GM12892 (cell line): Measurements from ENCODE around the gene IMMP2L.
A peak's percentile ranks its signal among the peaks of the same experiment; 100 is the strongest.

Source experiments
- DNase-seq: peaks from one replicate; pipeline ENCODE4 v3.0.0; 2011; ENCODE audit not compliant: insufficient read length
- FAIRE-seq: peaks from 2 replicates; lab custom pipeline; 2011; peaks lifted over from hg19 to GRCh38; lab: Jason Lieb, UNC
- POLR2A ChIP-seq: IDR thresholded peaks from 2 replicates; pipeline ENCODE4 v1.6.1; 2011; ENCODE audit warnings: low read depth, low read length, control low read depth
- POLR2AphosphoS5 ChIP-seq: IDR thresholded peaks from 2 replicates; pipeline ENCODE4 v1.6.1; 2011; ENCODE audit warnings: low read depth, low read length, control low read depth
- TAF1 ChIP-seq: IDR thresholded peaks from 2 replicates; pipeline ENCODE4 v1.6.1; 2011; ENCODE audit warnings: low read depth, mild to moderate bottlenecking, control low read depth, low read length, borderline replicate concordance

IMMP2L gene

GRCh38 chr7:111091593-111092358 is 470.5 kb downstream of the IMMP2L start:
- DNase-seq = no peak
- TF ChIP-seq TAF1 (no peak), POLR2AphosphoS5 (no peak), POLR2A (no peak)
- FAIRE-seq = peak; percentile 60

- TF ChIP-seq TAF1 (no peak), POLR2AphosphoS5 (no peak), POLR2A (no peak)
- no peak for DNase-seq
- FAIRE-seq = no peak
These were observed 471.4 kb downstream of the IMMP2L start, which contains the start of gene LRRN3 for GRCh38 chr7:111090846-111091245. TSS of gene LRRN3 (plus strand) at chr7:111091127. CDS start at chr7:111122773, 31,646 bp downstream.

- DNase-seq (no peak), FAIRE-seq (no peak)
- no peak for TF ChIP-seq TAF1
- TF ChIP-seq POLR2A = no peak
- no peak for TF ChIP-seq POLR2AphosphoS5
These were observed 472.4 kb downstream of the IMMP2L start for GRCh38 chr7:111089822-111090426.

- DNase-seq (no peak), FAIRE-seq (no peak)
- TF ChIP-seq TAF1 = no peak
- TF ChIP-seq POLR2AphosphoS5 = no peak
- no peak for TF ChIP-seq POLR2A
These were observed 474.0 kb downstream of the IMMP2L start for GRCh38 chr7:111088328-111088727.

GRCh38 chr7:111086532-111086931 is 475.8 kb downstream of the IMMP2L start:
- TF ChIP-seq POLR2AphosphoS5 = no peak
- no peak for TF ChIP-seq POLR2A
- TF ChIP-seq TAF1 = no peak
- no peak for DNase-seq
- FAIRE-seq = no peak

- DNase-seq (no peak), FAIRE-seq (no peak)
- no peak for TF ChIP-seq POLR2AphosphoS5
- TF ChIP-seq POLR2A = no peak
- no peak for TF ChIP-seq TAF1
These were observed 476.9 kb downstream of the IMMP2L start for GRCh38 chr7:111085356-111085755.

- DNase-seq (peak; percentile 13), FAIRE-seq (peak; percentile 97)
- no peak for TF ChIP-seq TAF1
- no peak for TF ChIP-seq POLR2A
- TF ChIP-seq POLR2AphosphoS5 = no peak
These were observed 478.9 kb downstream of the IMMP2L start for GRCh38 chr7:111083413-111083812.

- no peak for FAIRE-seq
- TF ChIP-seq POLR2AphosphoS5 (no peak), POLR2A (no peak), TAF1 (no peak)
- DNase-seq = no peak
These were observed 479.9 kb downstream of the IMMP2L start for GRCh38 chr7:111082351-111082750.

GRCh38 chr7:111081546-111082267 is 480.6 kb downstream of the IMMP2L start:
- FAIRE-seq (no peak), DNase-seq (no peak)
- TF ChIP-seq POLR2AphosphoS5 = no peak
- no peak for TF ChIP-seq POLR2A
- TF ChIP-seq TAF1 = no peak

- DNase-seq = no peak
- TF ChIP-seq POLR2A (no peak), POLR2AphosphoS5 (no peak), TAF1 (no peak)
- FAIRE-seq = no peak
These were observed 481.7 kb downstream of the IMMP2L start for GRCh38 chr7:111080495-111081105.

- no peak for DNase-seq
- no peak for FAIRE-seq
- TF ChIP-seq POLR2A = no peak
- no peak for TF ChIP-seq POLR2AphosphoS5
- no peak for TF ChIP-seq TAF1
These were observed 485.3 kb downstream of the IMMP2L start for GRCh38 chr7:111077001-111077400.
